GM12878 (cell line): ENCODE results near the gene UST. TPM values are rescaled to one million over a fixed set of nuclear protein-coding genes. Genes with fewer than 3 reads are reported as not detected.
A peak's percentile ranks its signal among the peaks of the same experiment; 100 is the strongest.

Experiments used
- ATAC-seq: fragments of 200-7000 bp; cut with Tn5 transposase; 3 replicates; pipeline ENCODE4 v1.9.1; 2020; ENCODE audit warnings: mild to moderate bottlenecking, moderate library complexity
- BruUV-seq: library from RNA; stranded (reverse); fragments of 400-500 nt; replicated peaks from 2 replicates; lab custom pipeline; 2021; lab: Mats Ljungman, UMichigan
- CTCF ChIA-PET: fragments of 300-600 bp; sonication (Branson Sonifier 250); formaldehyde crosslinking; extraction: SDS; loops from one replicate; lab custom pipeline; 2021; ENCODE audit warnings: inconsistent platforms; lab: Yijun Ruan, JAX
- POLR2A ChIA-PET: fragments of 350-600 bp; formaldehyde crosslinking; extraction: SDS; loops from one replicate; lab custom pipeline; 2021; ENCODE audit warnings: inconsistent platforms; lab: Charles Lee
- RAD21 ChIA-PET: fragments of 300-600 bp; sonication (Branson Sonifier 250); formaldehyde crosslinking; loops from one replicate; lab custom pipeline; 2023; ENCODE audit warnings: antibody characterized with exemption; ENCODE audit not compliant: unreplicated experiment; lab: Charles Lee
- SMC1A ChIA-PET: fragments of 300-600 bp; sonication (Branson Sonifier 250); formaldehyde crosslinking; loops from one replicate; lab custom pipeline; 2023; ENCODE audit not compliant: unreplicated experiment, uncharacterized antibody; lab: Charles Lee
- DNase-seq: peaks from one replicate; pipeline ENCODE4 v3.0.0-alpha.2; 2011; ENCODE audit warnings: low read depth, low spot score
- FAIRE-seq: peaks from 3 replicates; lab custom pipeline; 2011; peaks lifted over from hg19 to GRCh38; lab: Jason Lieb, UNC
- H2AFZ ChIP-seq: 2 replicates; pipeline ENCODE4 v1.6.0; 2011; ENCODE audit warnings: low read depth, low read length, control low read depth; ENCODE audit not compliant: control insufficient read depth
- H3K27ac ChIP-seq: 2 replicates; pipeline ENCODE4 v1.5.1; 2011; ENCODE audit warnings: control low read depth; ENCODE audit not compliant: control insufficient read depth, insufficient read depth
- H3K27me3 ChIP-seq, 2 experiments: replicated peaks in 1 of 2; 2 replicates each; pipeline versions ENCODE4 v1.6.0 to v1.6.1; 2011; ENCODE audit warnings: low read length in 1 of 2; ENCODE audit not compliant: control insufficient read depth in 2 of 2, insufficient read depth in 2 of 2
- H3K36me3 ChIP-seq, 2 experiments: 2 replicates each; pipeline ENCODE4 v1.5.1; 2011; ENCODE audit warnings: low read length in 1 of 2; ENCODE audit not compliant: control insufficient read depth in 2 of 2, insufficient read depth in 2 of 2
- H3K4me1 ChIP-seq: 2 replicates; pipeline ENCODE4 v1.6.1; 2011; ENCODE audit warnings: mild to moderate bottlenecking, low read length, moderate library complexity, mixed read lengths; ENCODE audit not compliant: control insufficient read depth, insufficient read depth
- H3K4me2 ChIP-seq: 2 replicates; pipeline ENCODE4 v1.6.0; 2011; ENCODE audit warnings: control low read depth; ENCODE audit not compliant: control insufficient read depth, insufficient read depth
- H3K4me3 ChIP-seq: fragments of 200-600 bp; sonication (generic); 2 replicates; pipeline ENCODE4 v1.5.1; 2016
- H3K79me2 ChIP-seq: 2 replicates; pipeline ENCODE4 v1.6.0; 2011; ENCODE audit warnings: low read length; ENCODE audit not compliant: control insufficient read depth, insufficient read depth
- H3K9ac ChIP-seq: 2 replicates; pipeline ENCODE4 v1.8.0; 2011; ENCODE audit warnings: low read length, control low read depth, mixed read lengths; ENCODE audit not compliant: control insufficient read depth, insufficient read depth
- H3K9me3 ChIP-seq: replicated peaks from 3 replicates; pipeline ENCODE4 v1.5.1; 2011; ENCODE audit warnings: mild to moderate bottlenecking, low read length; ENCODE audit not compliant: control insufficient read depth, insufficient read depth
- H4K20me1 ChIP-seq: 2 replicates; pipeline ENCODE4 v1.6.0; 2011; ENCODE audit not compliant: control insufficient read depth, insufficient read depth
- KDM1A ChIP-seq: fragments of 200-600 bp; sonication (generic); IDR thresholded peaks from 2 replicates; pipeline ENCODE4 v1.6.1; 2016; ENCODE audit warnings: borderline replicate concordance
- NR2C1 ChIP-seq: fragments of 450-650 bp; IDR thresholded peaks from 2 replicates; pipeline ENCODE4 v1.6.1; 2017; ENCODE audit warnings: antibody characterized with exemption, mild to moderate bottlenecking, moderate library complexity
- NRF1 ChIP-seq: conservative IDR thresholded peaks from 2 replicates; pipeline ENCODE4 v1.6.1; 2011; ENCODE audit warnings: mild to moderate bottlenecking, low read depth, low read length, improper control_type of control experiment
- POU2F2 ChIP-seq: IDR thresholded peaks from 3 replicates; pipeline ENCODE4 v1.6.1; 2011; ENCODE audit warnings: low read depth, mild to moderate bottlenecking, low read length, borderline replicate concordance
- RAD21 ChIP-seq: IDR thresholded peaks from 2 replicates; pipeline ENCODE4 v1.6.1; 2011; ENCODE audit warnings: mild to moderate bottlenecking, low read depth, low read length, moderate library complexity; ENCODE audit not compliant: insufficient read depth
- RFX5 ChIP-seq: IDR thresholded peaks from 2 replicates; pipeline ENCODE4 v1.6.1; 2011; ENCODE audit warnings: low read depth, low read length, improper control_type of control experiment
- SMC3 ChIP-seq: IDR thresholded peaks from 2 replicates; pipeline ENCODE4 v1.6.1; 2011; ENCODE audit warnings: low read length, improper control_type of control experiment, borderline replicate concordance
- YY1 ChIP-seq: IDR thresholded peaks from 2 replicates; pipeline ENCODE4 v1.6.1; 2011; ENCODE audit warnings: low read depth, mild to moderate bottlenecking, low read length
- WGBS: methylation state at CpG from one replicate; pipeline ENCODE4 v1.1.6; 2016; ENCODE audit warnings: low lambda C conversion rate; ENCODE audit not compliant: insufficient replicate concordance, insufficient coverage; ENCODE audit errors: missing lambda C conversion rate; 5-methylcytosine and 5-hydroxymethylcytosine counted together
- in situ Hi-C: fragments of 300-500 bp; cut with MboI; formaldehyde crosslinking; loops from 9 replicates; pipeline ENCODE4 v1.14.3; 2018; ENCODE audit warnings: mixed read lengths
- intact Hi-C: fragments of 100-400 bp; cut with micrococcal nuclease; formaldehyde crosslinking; loops from one replicate; pipeline ENCODE4 v1.14.2; 2022; ENCODE audit not compliant: unreplicated experiment
- polyA plus RNA-seq, 11 experiments: library from polyadenylated mRNA; depleted of rRNA in 4 of 11; unstranded in 6 of 11; stranded (reverse) in 5 of 11; fragments of >200 nt; fragmentation: Nextera tagmentation in 4 of 11; fragmentation: Illumina TruSeq in 1 of 11; extraction: Ambion mirVana in 4 of 11; extraction: Trizol in 1 of 11; gene quantifications; 1 replicate in 1 of 11; 2 replicates in 10 of 11; pipeline versions ENCODE4 v1.2.1 to v1.2.3, GENCODE V29; 2011 to 2016; ENCODE audit warnings: inconsistent platforms in 2 of 11, missing spikeins in 2 of 11, low read depth in 1 of 11
- total RNA-seq, 4 experiments: library from RNA; depleted of rRNA in 3 of 4; stranded (reverse); fragments of >200 nt in 3 of 4; fragmentation: Illumina TruSeq in 1 of 4; extraction: Trizol in 1 of 4; gene quantifications; 2 replicates each; pipeline versions ENCODE4 v1.2.1 to v1.2.3, GENCODE V29; 2013 to 2021
- TF ChIP-seq, protein P1 (sequence below): IDR thresholded peaks from 2 replicates; pipeline ENCODE4 v1.6.1; 2012; ENCODE audit warnings: low read length, inconsistent platforms
- TF ChIP-seq, protein P2 (sequence below), 3 experiments: IDR thresholded peaks in 2 of 3; conservative IDR thresholded peaks in 1 of 3; 2 replicates each; pipeline ENCODE4 v1.5.1; 2011; ENCODE audit warnings: low read depth in 3 of 3, low read length in 3 of 3, mild to moderate bottlenecking in 3 of 3, control low read depth in 2 of 3, moderate library complexity in 2 of 3, inconsistent platforms in 1 of 3, mixed read lengths in 1 of 3; ENCODE audit not compliant: control insufficient read depth in 2 of 3, insufficient read depth in 1 of 3; ENCODE audit errors: extremely low read depth in 1 of 3

Gene UST
- total and polyA plus RNA-seq, 10 of the 15 experiments (the other 5 are each of a cell fraction or from before 2014, with no cell fraction given) = 0.74 to 43.3 (median 2.2) TPM

DNA sequence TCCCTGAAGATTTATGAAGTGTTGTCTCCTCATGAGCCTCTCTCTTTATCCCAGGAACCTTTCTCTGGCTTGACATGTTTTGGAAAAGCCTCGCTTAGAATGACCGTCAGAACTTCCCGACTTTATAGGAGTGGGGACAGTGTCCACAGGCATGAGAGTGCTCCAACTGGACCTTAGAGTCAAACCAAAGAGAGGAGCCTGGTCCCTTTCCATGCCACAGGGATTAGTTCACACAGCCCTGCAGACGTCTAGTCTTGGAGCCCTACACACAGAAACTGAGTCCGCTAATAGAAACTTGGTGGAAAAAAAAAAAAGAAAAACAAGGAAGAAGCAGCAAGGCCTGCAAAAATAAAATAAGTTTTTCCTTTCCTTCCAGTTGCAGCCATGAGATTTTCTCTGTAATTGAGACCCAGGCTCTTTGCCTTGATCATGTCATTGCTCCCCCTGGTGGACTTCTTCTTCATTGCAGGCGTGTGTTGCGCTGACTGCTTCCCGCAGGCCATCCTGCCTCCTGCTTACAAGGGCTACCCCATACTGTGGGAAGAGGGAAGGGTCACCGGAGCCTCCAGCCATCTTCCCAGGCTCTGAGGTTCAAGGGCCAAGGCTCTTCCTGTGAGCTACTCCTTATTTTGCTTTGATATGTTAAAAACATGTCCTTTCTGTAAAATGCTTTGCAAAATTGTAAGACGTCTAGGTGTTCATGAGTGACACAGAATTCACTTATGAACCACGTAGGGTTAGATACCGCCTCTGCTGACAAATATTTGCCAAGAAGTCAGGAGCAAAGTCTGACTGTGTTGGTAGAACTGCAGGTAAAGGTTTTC is 201.0 kb downstream of the UST start:
- no peak overlapping the region for H3K9ac ChIP-seq
- no TSS peak for BruUV-seq
- FAIRE-seq (peak; percentile 94), DNase-seq (peak; percentile 27), ATAC-seq (peak; percentile 94)
- TF ChIP-seq RAD21 (peak; percentile 87), NRF1 (no peak), POU2F2 (no peak), YY1 (peak; percentile 77; the same call in 1 of the 2 replicates), NR2C1 (no peak), KDM1A (no peak), SMC3 (peak; percentile 94), RFX5 (no peak)
- TF ChIP-seq, protein P1, sequence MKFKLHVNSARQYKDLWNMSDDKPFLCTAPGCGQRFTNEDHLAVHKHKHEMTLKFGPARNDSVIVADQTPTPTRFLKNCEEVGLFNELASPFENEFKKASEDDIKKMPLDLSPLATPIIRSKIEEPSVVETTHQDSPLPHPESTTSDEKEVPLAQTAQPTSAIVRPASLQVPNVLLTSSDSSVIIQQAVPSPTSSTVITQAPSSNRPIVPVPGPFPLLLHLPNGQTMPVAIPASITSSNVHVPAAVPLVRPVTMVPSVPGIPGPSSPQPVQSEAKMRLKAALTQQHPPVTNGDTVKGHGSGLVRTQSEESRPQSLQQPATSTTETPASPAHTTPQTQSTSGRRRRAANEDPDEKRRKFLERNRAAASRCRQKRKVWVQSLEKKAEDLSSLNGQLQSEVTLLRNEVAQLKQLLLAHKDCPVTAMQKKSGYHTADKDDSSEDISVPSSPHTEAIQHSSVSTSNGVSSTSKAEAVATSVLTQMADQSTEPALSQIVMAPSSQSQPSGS = no peak
- TF ChIP-seq, protein P2, sequence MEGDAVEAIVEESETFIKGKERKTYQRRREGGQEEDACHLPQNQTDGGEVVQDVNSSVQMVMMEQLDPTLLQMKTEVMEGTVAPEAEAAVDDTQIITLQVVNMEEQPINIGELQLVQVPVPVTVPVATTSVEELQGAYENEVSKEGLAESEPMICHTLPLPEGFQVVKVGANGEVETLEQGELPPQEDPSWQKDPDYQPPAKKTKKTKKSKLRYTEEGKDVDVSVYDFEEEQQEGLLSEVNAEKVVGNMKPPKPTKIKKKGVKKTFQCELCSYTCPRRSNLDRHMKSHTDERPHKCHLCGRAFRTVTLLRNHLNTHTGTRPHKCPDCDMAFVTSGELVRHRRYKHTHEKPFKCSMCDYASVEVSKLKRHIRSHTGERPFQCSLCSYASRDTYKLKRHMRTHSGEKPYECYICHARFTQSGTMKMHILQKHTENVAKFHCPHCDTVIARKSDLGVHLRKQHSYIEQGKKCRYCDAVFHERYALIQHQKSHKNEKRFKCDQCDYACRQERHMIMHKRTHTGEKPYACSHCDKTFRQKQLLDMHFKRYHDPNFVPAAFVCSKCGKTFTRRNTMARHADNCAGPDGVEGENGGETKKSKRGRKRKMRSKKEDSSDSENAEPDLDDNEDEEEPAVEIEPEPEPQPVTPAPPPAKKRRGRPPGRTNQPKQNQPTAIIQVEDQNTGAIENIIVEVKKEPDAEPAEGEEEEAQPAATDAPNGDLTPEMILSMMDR (IDR thresholded peaks at IDR 0.05 in 2 of 3, conservative IDR thresholded peaks at IDR 0.05 in 1 of 3; ENCODE audit: control insufficient read depth in 2 of 3, extremely low read depth in 1 of 3, insufficient read depth in 1 of 3, low read depth in 3 of 3, low read length in 3 of 3) = peak; percentile 82 to 84 (median 83)
- H3K4me3 ChIP-seq = no peak overlapping the region
- no peaks in the 10 kb centered on the region for H3K4me1 ChIP-seq
- H3K4me2 ChIP-seq = no peak overlapping the region
- H2AFZ ChIP-seq = no peak overlapping the region
- ChIA-PET POLR2A (no interaction called here), CTCF (interaction anchor here (0.7 to 2.7 kb wide), 9 partner anchors 10 to 388 kb away, joined by 3 to 12 read pairs (median 5); partner anchors contain the start of gene UST), SMC1A (interaction anchor here (0.6 to 2.1 kb wide), 5 partner anchors 9 to 475 kb away, joined by 3 to 8 read pairs (median 3); no protein-coding TSS in a partner anchor), RAD21 (interaction anchor here (2.4 kb wide), 1 partner anchor 370 kb away, joined by 12 read pairs; no protein-coding TSS in a partner anchor)
- no peaks in the 10 kb centered on the region for H3K79me2 ChIP-seq
- intact Hi-C loops (loop anchor here (1.0 to 5.0 kb wide), 4 partner anchors 186 to 389 kb away; no protein-coding TSS in a partner anchor), in situ Hi-C loops (no loop called here)
- H3K27ac ChIP-seq = no peak overlapping the region
- H3K9me3 ChIP-seq = no peaks in the 10 kb centered on the region
- H4K20me1 ChIP-seq = no peaks in the 10 kb centered on the region
- no peaks in the 10 kb centered on the region; a peak in 1 of 4 replicates for H3K27me3 ChIP-seq
- no peaks in the 10 kb centered on the region for H3K36me3 ChIP-seq
- WGBS = 25% methylated on average over 12 of the region's 12 CpGs
